B cell (primary cell): ENCODE results near the gene ANTXR1.

Experiments used
- CTCF ChIP-seq: fragments of 200-600 bp; IDR thresholded peaks from one replicate; pipeline ENCODE4 v1.8.0; 2022; ENCODE audit warnings: antibody characterized with exemption, mild to moderate bottlenecking
- EZH2 ChIP-seq: IDR thresholded peaks from 2 replicates; pipeline ENCODE4 v1.6.1; 2012; ENCODE audit warnings: borderline replicate concordance, low read depth, mild to moderate bottlenecking, moderate library complexity, low read length; ENCODE audit not compliant: insufficient read depth, poor library complexity, severe bottlenecking

- TF ChIP-seq CTCF (no peak), EZH2 (no peak)
Observed at GRCh38 chr2:69053416-69053965, 40.5 kb downstream of the ANTXR1 start.
